K562 (cell line): ENCODE measurements around the gene PRKACG. TPM values are rescaled to one million over a fixed set of nuclear protein-coding genes. Genes with fewer than 3 reads are reported as not detected.

Experiments used
- ATAC-seq: fragments of 200-7000 bp; cut with Tn5 transposase; 3 replicates; pipeline ENCODE4 v1.9.1; 2020; ENCODE audit warnings: moderate library complexity
- BruUV-seq: library from RNA; stranded (reverse); fragments of 400-500 nt; replicated peaks from 2 replicates; lab custom pipeline; 2021; lab: Mats Ljungman, UMichigan
- CTCF ChIA-PET: fragments of 300-600 bp; formaldehyde crosslinking; extraction: SDS; loops from one replicate; lab custom pipeline; 2021; ENCODE audit warnings: low intra/inter-chr PET ratio; lab: Yijun Ruan, JAX
- POLR2A ChIA-PET: fragments of 300-600, 350-650 bp; sonication (Branson Sonifier 250); formaldehyde crosslinking; extraction: SDS; loops from one replicate; lab custom pipeline; 2021; ENCODE audit warnings: antibody characterized with exemption, inconsistent platforms; lab: Yijun Ruan, JAX
- DNase-seq, 4 experiments: peaks; one replicate each; pipeline versions ENCODE4 v3.0.0 to v3.0.0-alpha.2; 2011 to 2018; ENCODE audit warnings: low spot score in 3 of 4, mixed read lengths in 3 of 4; ENCODE audit errors: extremely low read depth in 1 of 4
- FAIRE-seq: peaks from 2 replicates; lab custom pipeline; 2011; peaks lifted over from hg19 to GRCh38; lab: Jason Lieb, UNC
- H2AFZ ChIP-seq: 2 replicates; pipeline ENCODE4 v1.6.0; 2011; ENCODE audit warnings: low read depth, low read length, control low read depth, inconsistent platforms
- H3K27ac ChIP-seq: fragments of 200-600 bp; 3 replicates; pipeline ENCODE4 v1.8.0; 2011; ENCODE audit warnings: low read depth, mild to moderate bottlenecking, control low read depth, inconsistent platforms, low read length, moderate library complexity, mixed read lengths; ENCODE audit errors: extremely low read depth
- H3K27me3 ChIP-seq, 2 experiments: fragments of 300-600 bp in 1 of 2; 2 replicates in 1 of 2; 3 replicates in 1 of 2; pipeline versions ENCODE4 v1.6.0 to v1.8.0; 2011; ENCODE audit warnings: inconsistent platforms in 2 of 2, low read length in 2 of 2, mild to moderate bottlenecking in 1 of 2, mixed read lengths in 1 of 2, moderate library complexity in 1 of 2; ENCODE audit not compliant: control insufficient read depth in 2 of 2, insufficient read depth in 2 of 2
- H3K36me3 ChIP-seq: fragments of 300-600 bp; 3 replicates; pipeline ENCODE4 v1.8.0; 2011; ENCODE audit warnings: mild to moderate bottlenecking, low read length, inconsistent platforms; ENCODE audit not compliant: control insufficient read depth, insufficient read depth
- H3K4me1 ChIP-seq, 2 experiments: fragments of 200-600 bp in 1 of 2; replicated peaks in 1 of 2; 2 replicates in 1 of 2; 3 replicates in 1 of 2; pipeline versions ENCODE4 v1.5.1 to v1.8.0; 2011; ENCODE audit warnings: inconsistent platforms in 2 of 2, low read length in 2 of 2, mild to moderate bottlenecking in 1 of 2, mixed read lengths in 1 of 2, moderate library complexity in 1 of 2; ENCODE audit not compliant: control insufficient read depth in 2 of 2, insufficient read depth in 2 of 2
- H3K4me2 ChIP-seq: 2 replicates; pipeline ENCODE4 v1.6.1; 2011; ENCODE audit warnings: low read length, control low read depth, inconsistent platforms, mixed read lengths; ENCODE audit not compliant: insufficient read depth
- H3K4me3 ChIP-seq: fragments of 200-600 bp; sonication (generic), shearing (Covaris generic); 2 replicates; pipeline ENCODE4 v1.5.1; 2016; ENCODE audit warnings: control low read depth, inconsistent platforms
- H3K79me2 ChIP-seq: fragments of 200-600 bp; 3 replicates; pipeline ENCODE4 v1.8.0; 2011; ENCODE audit warnings: low read length, inconsistent platforms; ENCODE audit not compliant: control insufficient read depth, insufficient read depth
- H3K9ac ChIP-seq, 2 experiments: 2 replicates each; pipeline versions ENCODE4 v1.6.0 to v1.6.1; 2011; ENCODE audit warnings: low read depth in 2 of 2, low read length in 2 of 2, control low read depth in 1 of 2, inconsistent platforms in 1 of 2, mild to moderate bottlenecking in 1 of 2, mixed read lengths in 1 of 2; ENCODE audit not compliant: insufficient read depth in 1 of 2
- H3K9me1 ChIP-seq: one replicate; pipeline ENCODE4 v1.6.0; 2011; ENCODE audit warnings: inconsistent platforms, mild to moderate bottlenecking, low read length, moderate library complexity; ENCODE audit not compliant: control insufficient read depth, insufficient read depth
- H3K9me3 ChIP-seq: replicated peaks from 2 replicates; pipeline ENCODE4 v1.5.1; 2011; ENCODE audit warnings: low read depth, low read length, inconsistent platforms; ENCODE audit not compliant: control insufficient read depth, insufficient read depth
- H4K20me1 ChIP-seq: replicated peaks from 2 replicates; pipeline ENCODE4 v1.6.1; 2011; ENCODE audit warnings: low read length, inconsistent platforms, mixed read lengths; ENCODE audit not compliant: control insufficient read depth, insufficient read depth
- GABPB2 ChIP-seq: fragments of 250-450 bp; sonication (Bioruptor Pico); conservative IDR thresholded peaks from 2 replicates; pipeline ENCODE4 v1.5.1; 2021; ENCODE audit warnings: mild to moderate bottlenecking
- NCOA6 ChIP-seq: fragments of 450-650 bp; IDR thresholded peaks from 2 replicates; pipeline ENCODE4 v1.6.1; 2017; ENCODE audit warnings: mild to moderate bottlenecking
- POLR2B ChIP-seq: fragments of 450-650 bp; IDR thresholded peaks from 2 replicates; pipeline ENCODE4 v1.6.1; 2018; ENCODE audit warnings: low read depth; ENCODE audit not compliant: partially characterized antibody
- ZBTB40 ChIP-seq, 2 experiments: fragments of 450-650 bp in 1 of 2; sonication (generic) in 1 of 2; formaldehyde crosslinking in 1 of 2; IDR thresholded peaks; 2 replicates each; pipeline versions ENCODE4 v1.7.1 to v1.9.0; 2016 to 2022; ENCODE audit warnings: inconsistent platforms in 1 of 2, mild to moderate bottlenecking in 1 of 2, missing genetic modification reagents in 1 of 2
- ZNF146 ChIP-seq: IDR thresholded peaks from one replicate; pipeline ENCODE4 v1.6.1; 2018; ENCODE audit warnings: missing compliant biosample characterization; ENCODE audit not compliant: unreplicated experiment
- WGBS: fragments of 100-300 bp; shearing (Covaris generic); methylation state at CpG from one replicate; pipeline ENCODE4 v1.1.6; 2016; ENCODE audit warnings: low coverage, mixed read lengths; ENCODE audit not compliant: insufficient coverage; ENCODE audit errors: missing lambda C conversion rate; 5-methylcytosine and 5-hydroxymethylcytosine counted together
- in situ Hi-C: fragments of 300-500 bp; cut with MboI; formaldehyde crosslinking; loops from 4 replicates; pipeline ENCODE4 v1.15.0; 2018; ENCODE audit warnings: inconsistent platforms, mixed read lengths
- intact Hi-C: fragments of 100-400 bp; cut with micrococcal nuclease; formaldehyde crosslinking; loops from 2 replicates; pipeline ENCODE4 v1.14.2; 2022
- polyA plus RNA-seq, 8 experiments: library from polyadenylated mRNA; depleted of rRNA in 4 of 8; stranded (reverse) in 5 of 8; unstranded in 3 of 8; fragments of >200 nt; fragmentation: Nextera tagmentation in 2 of 8; fragmentation: Illumina TruSeq in 1 of 8; extraction: Ambion mirVana in 2 of 8; extraction: Trizol in 1 of 8; gene quantifications; 2 replicates each; pipeline versions ENCODE4 v1.2.1 to v1.2.3, GENCODE V29; 2011 to 2014; ENCODE audit warnings: inconsistent platforms in 1 of 8, missing spikeins in 1 of 8
- total RNA-seq, 7 experiments: library from RNA; depleted of rRNA in 6 of 7; stranded (reverse); fragments of >200 nt in 6 of 7; fragmentation: Illumina TruSeq in 2 of 7; extraction: Trizol in 2 of 7; gene quantifications; 2 replicates each; pipeline versions ENCODE4 v1.2.1 to v1.2.3, GENCODE V29; 2011 to 2021; ENCODE audit warnings: low replicate concordance in 1 of 7
- TF ChIP-seq, protein P1 (sequence below): IDR thresholded peaks from 2 replicates; pipeline ENCODE4 v1.6.1; 2012; ENCODE audit warnings: low read depth, low read length, improper control_type of control experiment, borderline replicate concordance

The PRKACG gene
- total and polyA plus RNA-seq, 9 of the 15 experiments (the other 6 are each of a cell fraction or from before 2014, with no cell fraction given) = not detected

DNA sequence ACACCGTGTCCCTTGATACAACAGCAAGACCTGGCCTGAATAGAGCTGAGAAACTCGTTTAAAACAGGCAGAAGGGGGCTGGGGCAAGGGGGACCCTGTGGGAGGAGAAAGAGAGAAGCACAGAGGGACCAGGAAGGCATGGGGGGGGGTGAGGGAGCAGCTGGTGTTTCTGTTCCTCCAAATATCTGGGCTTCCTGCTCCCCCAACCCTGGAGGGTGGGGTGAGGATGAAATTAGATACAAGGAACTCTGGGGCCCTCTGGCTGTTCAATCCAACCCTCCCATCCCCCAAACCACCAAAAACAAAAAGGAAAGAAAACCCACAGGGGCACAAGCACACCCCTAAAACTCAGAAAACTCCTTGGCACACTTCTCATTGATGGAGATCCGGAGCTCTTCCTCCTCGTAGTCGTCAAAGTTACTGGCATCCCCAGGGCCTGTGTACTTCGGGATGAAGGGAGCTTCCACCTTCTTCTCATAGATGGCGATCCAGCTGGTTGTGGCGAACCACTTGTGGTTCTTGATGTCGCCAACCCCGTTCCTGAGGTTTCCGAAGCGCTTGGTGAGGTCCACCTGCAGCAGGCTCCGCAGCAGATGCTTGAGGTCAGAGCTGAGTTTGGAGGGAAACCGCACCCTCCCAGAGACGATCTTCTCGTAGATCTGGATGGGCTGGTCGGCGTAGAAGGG lies 1.1 kb downstream of the PRKACG start:
- Histone ChIP-seq H3K9me3 (peaks cover 10% of the 10 kb centered on the region), H2AFZ (0 out of 2 replicates have a peak overlapping the region, but pooled peaks have one; percentile 22), H3K36me3 (no peaks in the 10 kb centered on the region; the same call in 2 of the 3 replicates), H3K4me2 (no peak overlapping the region), H3K27me3 (no peaks in the 10 kb centered on the region), H3K27ac (no peak overlapping the region), H3K4me3 (no peak overlapping the region), H3K9ac (no peak overlapping the region), H3K9me1 (no peaks in the 10 kb centered on the region), H3K79me2 (no peaks in the 10 kb centered on the region), H4K20me1 (no peaks in the 10 kb centered on the region), H3K4me1 (no peaks in the 10 kb centered on the region; a peak in 2 of 5 replicates)
- TF ChIP-seq POLR2B (no peak), GABPB2 (CRISPR knock-in tag) (no peak), ZBTB40 (IDR thresholded peaks at IDR 0.05) (no peak), ZBTB40 (CRISPR knock-in tag; IDR thresholded peaks at IDR 0.05) (no peak), NCOA6 (no peak), ZNF146 (no peak)
- TF ChIP-seq, protein P1, sequence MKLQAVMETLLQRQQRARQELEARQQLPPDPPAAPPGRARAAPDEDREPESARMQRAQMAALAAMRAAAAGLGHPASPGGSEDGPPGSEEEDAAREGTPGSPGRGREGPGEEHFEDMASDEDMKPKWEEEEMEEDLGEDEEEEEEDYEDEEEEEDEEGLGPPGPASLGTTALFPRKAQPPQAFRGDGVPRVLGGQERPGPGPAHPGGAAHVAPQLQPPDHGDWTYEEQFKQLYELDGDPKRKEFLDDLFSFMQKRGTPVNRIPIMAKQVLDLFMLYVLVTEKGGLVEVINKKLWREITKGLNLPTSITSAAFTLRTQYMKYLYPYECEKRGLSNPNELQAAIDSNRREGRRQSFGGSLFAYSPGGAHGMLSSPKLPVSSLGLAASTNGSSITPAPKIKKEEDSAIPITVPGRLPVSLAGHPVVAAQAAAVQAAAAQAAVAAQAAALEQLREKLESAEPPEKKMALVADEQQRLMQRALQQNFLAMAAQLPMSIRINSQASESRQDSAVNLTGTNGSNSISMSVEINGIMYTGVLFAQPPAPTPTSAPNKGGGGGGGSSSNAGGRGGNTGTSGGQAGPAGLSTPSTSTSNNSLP = no peak
- in situ Hi-C loops (no loop called here), intact Hi-C loops (no loop called here)
- no TSS peak for BruUV-seq
- CTCF ChIA-PET = no interaction called here
- FAIRE-seq (no peak), DNase-seq (no peak), ATAC-seq (no peak)
- 81% methylated on average over 11 of the region's 18 CpGs for WGBS
- POLR2A ChIA-PET = no interaction called here
